HUES64 (cell line): ENCODE results near the gene ITGBL1. TPM values are rescaled to one million over a fixed set of nuclear protein-coding genes. Genes with fewer than 3 reads are reported as not detected.

Experiments used
- H3K27ac ChIP-seq: 2 replicates; pipeline ENCODE4 v1.7.0; 2013; ENCODE audit warnings: low read depth, low read length, inconsistent platforms
- H3K27me3 ChIP-seq: 2 replicates; pipeline ENCODE4 v1.6.1; 2013; ENCODE audit warnings: mild to moderate bottlenecking, low read length; ENCODE audit not compliant: insufficient read depth
- H3K36me3 ChIP-seq: 2 replicates; pipeline ENCODE4 v1.6.1; 2013; ENCODE audit warnings: mild to moderate bottlenecking, low read length; ENCODE audit not compliant: insufficient read depth
- H3K4me1 ChIP-seq: 2 replicates; pipeline ENCODE4 v1.6.1; 2013; ENCODE audit warnings: mild to moderate bottlenecking, low read length, moderate library complexity; ENCODE audit not compliant: insufficient read depth
- H3K4me3 ChIP-seq: 2 replicates; pipeline ENCODE4 v1.5.1; 2013; ENCODE audit warnings: mild to moderate bottlenecking, low read length, moderate library complexity
- H3K9ac ChIP-seq: 2 replicates; pipeline ENCODE4 v1.6.1; 2013; ENCODE audit warnings: mild to moderate bottlenecking, low read depth, low read length
- H3K9me3 ChIP-seq: 2 replicates; pipeline ENCODE4 v1.6.1; 2013; ENCODE audit warnings: low read depth, low read length; ENCODE audit not compliant: insufficient read depth
- WGBS: fragments of 150-250, 120-280 bp; methylation state at CpG from one replicate; pipeline ENCODE4 v1.1.7; 2013; ENCODE audit warnings: missing lambda C conversion rate; 5-methylcytosine and 5-hydroxymethylcytosine counted together
- polyA plus RNA-seq, 2 experiments: library from polyadenylated mRNA; stranded (reverse); fragments of 50-300 nt; gene quantifications; one replicate each; pipeline ENCODE4 v1.2.3, GENCODE V29; 2013

ITGBL1 gene
- polyA plus RNA-seq (2013, experiment 1 of 2), result not detected
- polyA plus RNA-seq (2013, experiment 2 of 2), result not detected

DNA sequence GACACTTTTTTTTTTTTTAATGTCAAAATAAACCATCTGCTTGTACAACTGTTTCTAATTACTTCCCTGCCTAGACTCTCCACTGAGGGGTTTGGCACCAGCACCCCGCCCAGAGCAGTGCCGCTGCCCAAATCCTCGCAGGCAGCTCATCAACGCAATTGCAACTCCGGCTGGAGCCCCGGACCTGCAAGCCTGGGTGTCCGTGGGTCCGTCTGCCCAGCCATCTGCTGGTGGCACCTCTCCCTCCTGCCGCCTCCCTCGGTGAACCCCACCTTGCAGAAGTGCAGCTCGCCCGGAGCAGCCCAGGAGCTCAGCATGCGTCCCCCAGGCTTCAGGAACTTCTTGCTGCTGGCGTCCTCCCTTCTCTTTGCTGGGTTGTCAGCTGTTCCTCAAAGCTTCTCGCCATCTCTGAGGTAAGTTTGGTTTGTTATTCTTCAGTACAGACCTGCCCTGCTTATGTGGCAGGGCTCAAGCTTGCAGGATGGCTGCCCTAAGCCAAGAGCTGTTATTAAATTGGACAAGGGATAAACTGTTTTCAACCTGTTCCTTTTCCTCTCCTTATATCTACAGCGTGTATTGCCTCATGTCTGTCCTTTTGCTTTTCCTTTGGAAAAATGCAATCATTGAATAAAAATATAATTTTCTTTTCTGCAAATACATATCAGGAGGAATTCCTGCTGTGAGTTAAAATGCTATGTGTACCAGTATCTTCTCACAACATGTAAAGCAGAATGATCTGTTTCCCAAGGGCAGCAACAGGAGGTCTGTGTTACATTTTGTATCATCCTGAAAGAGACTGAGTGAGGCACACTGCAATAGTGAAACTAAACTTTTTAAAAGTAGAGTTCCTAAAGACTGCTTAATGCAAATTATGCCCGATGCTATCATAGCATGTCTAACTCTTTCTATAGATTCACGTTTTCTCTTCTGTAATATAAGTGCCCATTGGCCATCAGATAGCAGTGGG, at the start of gene ITGBL1:
Gene ITGBL1, plus strand, starts transcription at position 157 of the 967 bp plus-strand sequence. Its CDS starts 159 bp downstream, at position 316.
- Histone ChIP-seq H3K27ac (no peak within 1 kb of the TSS), H3K36me3 (no peaks in the 10 kb centered on the region), H3K9me3 (no peaks in the 10 kb centered on the region), H3K9ac (no peak within 1 kb of the TSS), H3K27me3 (no peaks in the 10 kb centered on the region), H3K4me3 (no peak within 1 kb of the TSS), H3K4me1 (peaks cover 22% of the 10 kb centered on the region)
- WGBS, result 91% methylated on average over 17 of the region's 18 CpGs

DNA sequence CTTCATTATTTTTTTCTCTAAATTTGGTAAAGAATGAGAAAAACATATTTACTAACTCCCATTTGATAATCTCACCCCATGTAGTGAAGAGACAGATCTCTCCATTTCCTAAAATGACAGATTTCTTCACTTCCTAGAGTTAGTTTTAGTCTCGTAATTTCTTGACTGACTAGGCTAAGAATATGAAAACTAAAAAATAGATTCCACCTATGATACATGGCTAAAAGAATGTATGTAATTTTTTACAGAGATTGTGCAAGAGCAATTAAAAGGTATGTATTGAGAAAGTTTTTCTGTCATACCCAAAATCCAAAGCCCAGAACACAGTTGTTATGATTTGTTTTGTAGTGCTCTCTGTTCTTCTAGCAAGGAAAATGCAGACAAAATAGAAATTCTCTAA, 45.7 kb upstream of the ITGBL1 start:
- no peaks in the 10 kb centered on the region for H3K27me3 ChIP-seq
- peaks cover 5% of the 10 kb centered on the region; the same call in 1 of the 2 replicates for H3K4me1 ChIP-seq
- H3K9ac ChIP-seq, result no peak overlapping the region
- no peak overlapping the region for H3K4me3 ChIP-seq
- H3K27ac ChIP-seq, result no peak overlapping the region
- H3K36me3 ChIP-seq, result no peaks in the 10 kb centered on the region
- no CpG with 5 or more reads among the region's 1 CpG for WGBS
- H3K9me3 ChIP-seq, result no peaks in the 10 kb centered on the region

- Histone ChIP-seq H3K4me3 (no peak overlapping the region), H3K27me3 (no peaks in the 10 kb centered on the region), H3K9me3 (no peaks in the 10 kb centered on the region), H3K27ac (no peak overlapping the region), H3K9ac (no peak overlapping the region), H3K36me3 (no peaks in the 10 kb centered on the region), H3K4me1 (peaks cover 5% of the 10 kb centered on the region; the same call in 1 of the 2 replicates)
- WGBS, result 92% methylated on average over 9 of the region's 9 CpGs
Observed at GRCh38 chr13:101408154-101408553, 44.3 kb upstream of the ITGBL1 start.

- no peak overlapping the region for H3K27ac ChIP-seq
- no peak overlapping the region for H3K4me3 ChIP-seq
- H3K4me1 ChIP-seq, result peaks cover 5% of the 10 kb centered on the region; the same call in 1 of the 2 replicates
- peaks cover 2% of the 10 kb centered on the region for H3K27me3 ChIP-seq
- no peaks in the 10 kb centered on the region for H3K36me3 ChIP-seq
- H3K9me3 ChIP-seq, result no peaks in the 10 kb centered on the region
- H3K9ac ChIP-seq, result no peak overlapping the region
- 91% methylated on average over 4 of the region's 6 CpGs for WGBS
Observed at GRCh38 chr13:101408992-101409656, 43.4 kb upstream of the ITGBL1 start.

GRCh38 chr13:101412076-101412475, 40.4 kb upstream of the ITGBL1 start:
- Histone ChIP-seq H3K4me1 (peaks cover 2% of the 10 kb centered on the region; the same call in 1 of the 2 replicates), H3K9ac (no peak overlapping the region), H3K27ac (no peak overlapping the region), H3K4me3 (no peak overlapping the region), H3K9me3 (no peaks in the 10 kb centered on the region), H3K36me3 (no peaks in the 10 kb centered on the region), H3K27me3 (peaks cover 31% of the 10 kb centered on the region)
- WGBS, result 90% methylated on average over 1 of the region's 1 CpG

- no peaks in the 10 kb centered on the region for H3K9me3 ChIP-seq
- H3K27me3 ChIP-seq, result peaks cover 42% of the 10 kb centered on the region
- H3K27ac ChIP-seq, result no peak overlapping the region
- no peaks in the 10 kb centered on the region for H3K36me3 ChIP-seq
- H3K4me1 ChIP-seq, result peaks cover 2% of the 10 kb centered on the region; the same call in 1 of the 2 replicates
- 14% methylated on average over 37 of the region's 43 CpGs for WGBS
- H3K9ac ChIP-seq, result no peak overlapping the region
- H3K4me3 ChIP-seq, result peak overlapping the region; percentile 66
Observed at GRCh38 chr13:101415358-101416174, 36.9 kb upstream of the ITGBL1 start.

DNA sequence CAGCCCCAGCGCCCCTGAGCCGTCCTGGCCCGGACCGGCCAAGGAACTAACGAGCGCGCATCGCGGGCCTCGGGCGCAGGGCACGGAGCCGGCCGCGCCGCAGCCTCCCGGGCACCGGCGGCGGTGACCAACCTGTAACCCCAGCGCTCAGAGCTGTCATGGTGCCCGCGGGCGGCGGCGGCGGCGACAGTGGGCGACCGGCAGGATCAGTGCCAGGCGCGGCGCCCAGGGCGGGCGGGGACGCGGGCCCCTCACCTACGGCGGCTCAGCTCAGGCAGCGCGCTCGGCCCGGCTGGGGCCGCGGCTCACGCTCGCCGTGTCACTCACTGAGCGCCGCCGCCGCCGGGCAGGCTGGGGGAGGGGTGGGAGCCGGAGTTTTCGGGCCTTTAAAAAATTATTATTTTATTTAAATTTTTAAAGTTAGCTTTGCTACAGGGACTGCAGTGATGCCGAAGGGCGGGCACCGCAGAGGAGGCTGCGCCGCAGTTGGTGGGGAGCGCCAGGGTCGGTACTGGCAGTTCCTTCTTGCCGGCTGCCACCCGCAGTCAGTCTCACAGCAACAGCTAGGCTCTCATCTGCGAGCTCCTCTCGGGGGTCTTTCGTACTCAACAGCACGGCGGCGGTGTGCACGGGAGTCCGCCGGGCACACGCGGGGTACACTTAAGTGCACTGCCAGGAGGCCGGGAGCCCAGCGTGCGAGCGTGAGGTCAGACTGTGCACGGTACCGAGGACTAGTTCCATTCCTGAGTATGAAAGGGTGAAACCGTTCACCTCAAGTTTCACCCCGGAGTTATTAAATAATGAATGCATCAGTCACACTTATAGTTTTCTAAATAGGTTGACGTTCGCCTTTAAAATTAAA, 36.1 kb upstream of the ITGBL1 start, which contains the start of gene NALCN:
Gene NALCN, minus strand, starts transcription at position 328 of the 862 bp plus-strand sequence. CDS start 17,382 bp downstream, outside the sequence.
- Histone ChIP-seq H3K36me3 (no peaks in the 10 kb centered on the region), H3K27me3 (peaks cover 42% of the 10 kb centered on the region), H3K4me1 (peaks cover 2% of the 10 kb centered on the region; the same call in 1 of the 2 replicates), H3K9ac (no peak within 1 kb of the TSS), H3K27ac (no peak within 1 kb of the TSS), H3K9me3 (no peaks in the 10 kb centered on the region), H3K4me3 (peak within 1 kb of the TSS; percentile 66)
- 2% methylated on average over 81 of the region's 85 CpGs for WGBS

DNA sequence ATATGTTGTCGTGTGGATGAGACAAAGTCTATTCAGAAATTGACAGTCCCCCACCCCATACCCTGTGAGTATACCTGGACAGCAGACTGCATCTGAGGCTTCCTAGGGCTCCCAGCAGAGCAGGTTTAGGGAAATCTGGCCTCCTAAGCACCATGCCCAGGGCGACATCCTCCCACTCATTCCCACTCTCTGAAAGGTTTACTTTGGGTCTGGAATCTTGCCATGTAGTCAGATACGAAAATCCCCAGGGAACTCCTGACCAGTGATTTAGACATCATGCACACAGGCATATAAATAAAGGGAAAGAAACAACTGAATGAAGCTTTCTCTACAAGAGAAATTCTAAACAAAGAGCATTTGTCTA, 35.5 kb upstream of the ITGBL1 start:
- no peak overlapping the region for H3K27ac ChIP-seq
- H3K4me1 ChIP-seq, result peaks cover 2% of the 10 kb centered on the region; the same call in 1 of the 2 replicates
- H3K27me3 ChIP-seq, result peaks cover 42% of the 10 kb centered on the region
- 67% methylated on average over 3 of the region's 3 CpGs for WGBS
- no peaks in the 10 kb centered on the region for H3K9me3 ChIP-seq
- no peaks in the 10 kb centered on the region for H3K36me3 ChIP-seq
- H3K4me3 ChIP-seq, result peak overlapping the region; percentile 66
- H3K9ac ChIP-seq, result no peak overlapping the region

- Histone ChIP-seq H3K36me3 (no peaks in the 10 kb centered on the region), H3K9me3 (no peaks in the 10 kb centered on the region), H3K27ac (no peak overlapping the region), H3K27me3 (peaks cover 42% of the 10 kb centered on the region), H3K9ac (no peak overlapping the region), H3K4me3 (no peak overlapping the region), H3K4me1 (peaks cover 2% of the 10 kb centered on the region; the same call in 1 of the 2 replicates)
- 92% methylated on average over 1 of the region's 5 CpGs for WGBS
Observed at GRCh38 chr13:101417501-101417900, 35.0 kb upstream of the ITGBL1 start.

DNA sequence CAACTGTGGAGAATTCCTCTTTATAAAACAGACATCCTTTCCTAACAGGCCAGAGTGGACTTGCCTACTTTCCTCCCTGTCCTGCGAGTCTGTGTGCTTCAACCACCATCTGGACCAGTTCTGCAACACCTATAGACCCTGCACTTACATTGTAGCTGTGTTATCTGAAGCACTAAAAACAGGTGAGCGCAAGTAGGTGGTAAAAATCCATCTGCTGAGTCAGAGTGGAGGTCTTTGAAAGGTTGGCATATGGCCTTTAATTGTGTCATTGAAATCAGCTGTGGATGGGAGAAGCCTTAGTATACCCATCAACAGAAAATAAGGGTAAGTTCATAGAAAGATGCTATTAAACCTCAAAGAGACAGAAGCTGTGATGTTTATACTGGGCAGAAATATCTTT, 28.6 kb upstream of the ITGBL1 start:
- no peaks in the 10 kb centered on the region for H3K27me3 ChIP-seq
- H3K27ac ChIP-seq, result no peak overlapping the region
- H3K36me3 ChIP-seq, result no peaks in the 10 kb centered on the region
- 95% methylated on average over 2 of the region's 2 CpGs for WGBS
- no peaks in the 10 kb centered on the region for H3K9me3 ChIP-seq
- no peak overlapping the region for H3K4me3 ChIP-seq
- no peaks in the 10 kb centered on the region for H3K4me1 ChIP-seq
- H3K9ac ChIP-seq, result no peak overlapping the region
